Heart right ventricle (tissue), 16 donors: ENCODE data around the gene CADM1. TPM values are rescaled to one million over a fixed set of nuclear protein-coding genes. Genes with fewer than 3 reads are reported as not detected.
A peak's percentile ranks its signal among the peaks of the same experiment; 100 is the strongest.

ENCODE experiments used
- ATAC-seq, 8 donors: fragments of 200-7000 bp; cut with Tn5 transposase; one replicate each; pipeline ENCODE4 v1.9.1; 2020; ENCODE audit warnings: mild to moderate bottlenecking in 8 of 8, moderate library complexity in 8 of 8, moderate number of reproducible peaks in 1 of 8
- DNase-seq, 2 donors: peaks; one replicate each; pipeline ENCODE4 v3.0.0-alpha.2; 2020
- H3K27ac ChIP-seq, 10 donors: fragments of 200-600 bp; sonication (generic) in 2 of 10; one replicate each; pipeline versions ENCODE4 v1.5.0 to v1.8.0; 2020 to 2022; ENCODE audit warnings: mild to moderate bottlenecking in 3 of 10
- H3K27me3 ChIP-seq, 7 donors: fragments of 200-600 bp; one replicate each; pipeline ENCODE4 v1.8.0; 2021 to 2022; ENCODE audit warnings: mild to moderate bottlenecking in 2 of 7
- H3K36me3 ChIP-seq, 9 donors: fragments of 200-600 bp; sonication (generic) in 1 of 9; one replicate each; pipeline versions ENCODE4 v1.5.0 to v1.8.0; 2020 to 2022; ENCODE audit warnings: mild to moderate bottlenecking in 2 of 9
- H3K4me1 ChIP-seq, 9 donors: fragments of 200-600 bp; sonication (generic) in 1 of 9; one replicate each; pipeline versions ENCODE4 v1.5.0 to v1.8.0; 2020 to 2022; ENCODE audit warnings: mild to moderate bottlenecking in 4 of 9
- H3K4me3 ChIP-seq, 10 donors: fragments of 200-600 bp; sonication (generic) in 2 of 10; one replicate each; pipeline versions ENCODE4 v1.5.0 to v1.8.0; 2020 to 2022; ENCODE audit warnings: mild to moderate bottlenecking in 7 of 10, moderate library complexity in 2 of 10
- H3K9me3 ChIP-seq, 11 donors: fragments of 200-600 bp in 10 of 11; sonication (generic) in 2 of 11; one replicate each; pipeline versions ENCODE4 v1.5.0 to v1.8.0; 2013 to 2022; ENCODE audit warnings: mild to moderate bottlenecking in 2 of 11, control low read depth in 1 of 11, moderate library complexity in 1 of 11
- CTCF ChIP-seq, 9 donors: fragments of 200-600 bp; sonication (generic) in 2 of 9; IDR thresholded peaks; one replicate each; pipeline versions ENCODE4 v1.5.0 to v1.8.0; 2021 to 2022; ENCODE audit warnings: antibody characterized with exemption in 9 of 9, mild to moderate bottlenecking in 5 of 9, moderate library complexity in 1 of 9
- WGBS, 2 donors: extraction: QIAGEN DNeasy Blood & Tissue Kit; methylation state at CpG; one replicate each; pipeline ENCODE4 v1.1.7; 2013; ENCODE audit warnings: inconsistent platforms in 1 of 2; 5-methylcytosine and 5-hydroxymethylcytosine counted together
- intact Hi-C, 10 donors: fragments of 100-400 bp; cut with DNase I; formaldehyde crosslinking; loops; one replicate each; pipeline versions ENCODE4 v1.11.1 to v1.14.2; 2022
- polyA plus RNA-seq, 2 donors: library from polyadenylated mRNA; stranded (reverse); fragments of 200-250 nt; gene quantifications; one replicate each; pipeline ENCODE4 v1.2.3, GENCODE V29; 2013
- total RNA-seq, 10 donors: library from RNA; stranded (reverse); fragmentation: NEBNext Ultra II Directional in 3 of 10; extraction: Animal tissue kit (Norgen Biotek cat#: 25700) in 3 of 10; gene quantifications; one replicate each; pipeline versions ENCODE4 v1.2.1 to v1.2.4, GENCODE V29; 2021 to 2023
- donor health status: Arrhythmogenic right ventricular cardiomyopathy.
- donor health status: ischemic (EF 13 %, LVEDD 7.1; RV severe dilation, severe dysfunction).
- donor health status: healthy with polysubstance abuse.
- donor health status: DM: no; HTN: yes; CAD: no.
- donor health status: DM: no; HTN: no; CAD: no.
- donor health status: ischemic (EF 25% LVEDD 6.9; RV normal size, moderate dysfunction).
- donor health status: ischemic (EF 25% LVEDD 5.7; RV mildly dilated, moderate dysfunction).
- donor health status: healthy.
- donor health status: DM: yes; HTN: yes; CAD: no.
- donor health status: Ischemic cardiomyopathy.
- donor health status: ischemic (EF 35%, LVEDD 5.7; RV mildly dilated, moderate dysfunction).
- donor health status: nonischemic (EF 11% LVEDD 7.7; RV severe dilation, severe dysfunction).
- donor health status: DM: yes; HTN: yes; CAD: no.
- donor health status: PGD.
- donor health status: ischemic (EF 29% LVEDD 5.4; RV normal size, mild dysfunction).
- donor health status: nonischemic (EF 23%, LVEDD 6.1; RV moderate dilation, normal function).

CADM1 gene
- total and polyA plus RNA-seq, 12 donors: 10.2 to 83.0 (median 41.4) TPM

- H3K27me3 ChIP-seq: no peaks in the 10 kb centered on the region
- H3K9me3 ChIP-seq: no peaks in the 10 kb centered on the region
- peaks cover 0 to 6% (median 0%) of the 10 kb centered on the region in 9 donors for H3K4me1 ChIP-seq
- DNase-seq (no peak), ATAC-seq (no peak)
- H3K36me3 ChIP-seq: no peaks in the 10 kb centered on the region
- H3K27ac ChIP-seq: no peak overlapping the region
- TF ChIP-seq CTCF (IDR thresholded peaks at IDR 0.05): no peak
- no peak overlapping the region for H3K4me3 ChIP-seq
- intact Hi-C loops: loop anchor here in 8 of 10 donors (2.0 to 10.0 kb wide), 6 partner anchors 892 to 1369 kb away; no protein-coding TSS in a partner anchor
- WGBS, 2 donors: 76 to 91% methylated on average over 1 of the region's 1 CpG
Measured at GRCh38 chr11:115325523-115325922, 178.7 kb downstream of the CADM1 start.

GRCh38 chr11:115324581-115325432 is 179.4 kb downstream of the CADM1 start:
- TF ChIP-seq CTCF (IDR thresholded peaks at IDR 0.05): peak; percentile 64 to 88 (median 78)
- Histone ChIP-seq H3K36me3 (no peaks in the 10 kb centered on the region), H3K27ac (no peak overlapping the region), H3K4me1 (peaks cover 0 to 6% (median 0%) of the 10 kb centered on the region in 9 donors), H3K4me3 (peak overlapping the region in 2 of 10 donors; percentile 17 to 22), H3K9me3 (no peaks in the 10 kb centered on the region), H3K27me3 (no peaks in the 10 kb centered on the region)
- peak in 1 of 2 donors; percentile 16 for DNase-seq
- intact Hi-C loops: loop anchor here in 8 of 10 donors (2.0 to 10.0 kb wide), 6 partner anchors 892 to 1370 kb away; no protein-coding TSS in a partner anchor
- ATAC-seq: peak; percentile 49 to 91 (median 71)
- WGBS, 2 donors: 46 to 55% methylated on average over 12 of the region's 12 CpGs

GRCh38 chr11:115322553-115323203 is 181.5 kb downstream of the CADM1 start:
- no peaks in the 10 kb centered on the region for H3K36me3 ChIP-seq
- ATAC-seq (no peak), DNase-seq (no peak)
- no peak overlapping the region for H3K27ac ChIP-seq
- no peak overlapping the region for H3K4me3 ChIP-seq
- peaks cover 0 to 6% (median 3%) of the 10 kb centered on the region in 9 donors for H3K4me1 ChIP-seq
- no peaks in the 10 kb centered on the region for H3K9me3 ChIP-seq
- TF ChIP-seq CTCF (IDR thresholded peaks at IDR 0.05): no peak
- 85 to 91% methylated on average over 4 of the region's 4 CpGs for WGBS, 2 donors
- no peaks in the 10 kb centered on the region for H3K27me3 ChIP-seq
- intact Hi-C loops: loop anchor here in 5 of 10 donors (5.0 to 10.0 kb wide), 3 partner anchors 902 to 1372 kb away; no protein-coding TSS in a partner anchor

GRCh38 chr11:115321605-115322289 is 182.5 kb downstream of the CADM1 start:
- DNase-seq (no peak), ATAC-seq (no peak)
- Histone ChIP-seq H3K4me3 (no peak overlapping the region), H3K27me3 (no peaks in the 10 kb centered on the region), H3K27ac (no peak overlapping the region), H3K9me3 (no peaks in the 10 kb centered on the region), H3K36me3 (no peaks in the 10 kb centered on the region), H3K4me1 (peaks cover 0 to 6% (median 3%) of the 10 kb centered on the region in 9 donors)
- intact Hi-C loops: loop anchor here in 5 of 10 donors (5.0 to 10.0 kb wide), 3 partner anchors 903 to 1373 kb away; no protein-coding TSS in a partner anchor
- TF ChIP-seq CTCF (IDR thresholded peaks at IDR 0.05): no peak
- WGBS, 2 donors: 80 to 84% methylated on average over 6 of the region's 6 CpGs
